AG04449 (cell line): ENCODE results near the gene CAMSAP1.

ENCODE experiments used
- CTCF ChIA-PET: fragments of 350-600 bp; formaldehyde crosslinking; extraction: SDS; loops from one replicate; lab custom pipeline; 2021; ENCODE audit warnings: antibody characterized with exemption; lab: Yijun Ruan, JAX
- POLR2A ChIA-PET: fragments of 400-600, 350-600 bp; formaldehyde crosslinking; extraction: SDS; loops from one replicate; lab custom pipeline; 2020; ENCODE audit warnings: antibody characterized with exemption, inconsistent platforms; lab: Yijun Ruan, JAX
- DNase-seq: peaks from one replicate; pipeline ENCODE4 v3.0.0-alpha.2; 2010; ENCODE audit warnings: low read depth, low spot score
- H3K4me3 ChIP-seq: 2 replicates; pipeline ENCODE4 v1.5.1; 2011; ENCODE audit warnings: low read depth, mild to moderate bottlenecking, control low read depth, low read length
- TF ChIP-seq, protein P1 (sequence below): IDR thresholded peaks from one replicate; pipeline ENCODE4 v1.5.1; 2011; ENCODE audit warnings: mild to moderate bottlenecking, moderate library complexity, low read length, control low read depth, inconsistent platforms; ENCODE audit not compliant: insufficient read depth; ENCODE audit errors: missing control alignments

Gene CAMSAP1

DNA sequence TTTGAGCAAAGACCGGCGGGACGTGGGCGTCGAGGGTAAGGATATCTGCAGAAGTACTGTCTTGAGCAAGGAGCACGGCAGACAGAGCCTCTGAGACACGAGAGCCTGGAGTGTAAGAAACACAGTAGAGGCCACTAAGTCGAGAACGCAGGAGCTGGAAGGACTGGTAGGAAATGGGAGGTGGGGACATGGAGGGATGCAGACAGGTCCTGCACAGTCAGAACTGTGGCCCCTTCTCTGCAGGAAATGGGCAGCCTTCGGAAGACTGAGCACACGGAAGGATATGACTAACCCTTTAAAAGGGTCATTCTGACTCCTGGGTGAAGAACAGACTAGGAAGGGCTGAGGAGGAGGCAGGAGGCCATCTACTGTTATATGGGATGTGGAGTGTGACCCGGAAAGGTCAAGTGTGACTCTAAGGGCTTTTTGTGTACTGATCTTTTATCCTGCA is 1.4 kb upstream of the CAMSAP1 start:
- no peak for DNase-seq
- ChIA-PET POLR2A (no interaction called here), CTCF (interaction anchor here (1.8 kb wide), 1 partner anchor 43 kb away, joined by 6 read pairs; no protein-coding TSS in a partner anchor)
- H3K4me3 ChIP-seq = peak overlapping the region; percentile 78
- TF ChIP-seq, protein P1, sequence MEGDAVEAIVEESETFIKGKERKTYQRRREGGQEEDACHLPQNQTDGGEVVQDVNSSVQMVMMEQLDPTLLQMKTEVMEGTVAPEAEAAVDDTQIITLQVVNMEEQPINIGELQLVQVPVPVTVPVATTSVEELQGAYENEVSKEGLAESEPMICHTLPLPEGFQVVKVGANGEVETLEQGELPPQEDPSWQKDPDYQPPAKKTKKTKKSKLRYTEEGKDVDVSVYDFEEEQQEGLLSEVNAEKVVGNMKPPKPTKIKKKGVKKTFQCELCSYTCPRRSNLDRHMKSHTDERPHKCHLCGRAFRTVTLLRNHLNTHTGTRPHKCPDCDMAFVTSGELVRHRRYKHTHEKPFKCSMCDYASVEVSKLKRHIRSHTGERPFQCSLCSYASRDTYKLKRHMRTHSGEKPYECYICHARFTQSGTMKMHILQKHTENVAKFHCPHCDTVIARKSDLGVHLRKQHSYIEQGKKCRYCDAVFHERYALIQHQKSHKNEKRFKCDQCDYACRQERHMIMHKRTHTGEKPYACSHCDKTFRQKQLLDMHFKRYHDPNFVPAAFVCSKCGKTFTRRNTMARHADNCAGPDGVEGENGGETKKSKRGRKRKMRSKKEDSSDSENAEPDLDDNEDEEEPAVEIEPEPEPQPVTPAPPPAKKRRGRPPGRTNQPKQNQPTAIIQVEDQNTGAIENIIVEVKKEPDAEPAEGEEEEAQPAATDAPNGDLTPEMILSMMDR = no peak

DNA sequence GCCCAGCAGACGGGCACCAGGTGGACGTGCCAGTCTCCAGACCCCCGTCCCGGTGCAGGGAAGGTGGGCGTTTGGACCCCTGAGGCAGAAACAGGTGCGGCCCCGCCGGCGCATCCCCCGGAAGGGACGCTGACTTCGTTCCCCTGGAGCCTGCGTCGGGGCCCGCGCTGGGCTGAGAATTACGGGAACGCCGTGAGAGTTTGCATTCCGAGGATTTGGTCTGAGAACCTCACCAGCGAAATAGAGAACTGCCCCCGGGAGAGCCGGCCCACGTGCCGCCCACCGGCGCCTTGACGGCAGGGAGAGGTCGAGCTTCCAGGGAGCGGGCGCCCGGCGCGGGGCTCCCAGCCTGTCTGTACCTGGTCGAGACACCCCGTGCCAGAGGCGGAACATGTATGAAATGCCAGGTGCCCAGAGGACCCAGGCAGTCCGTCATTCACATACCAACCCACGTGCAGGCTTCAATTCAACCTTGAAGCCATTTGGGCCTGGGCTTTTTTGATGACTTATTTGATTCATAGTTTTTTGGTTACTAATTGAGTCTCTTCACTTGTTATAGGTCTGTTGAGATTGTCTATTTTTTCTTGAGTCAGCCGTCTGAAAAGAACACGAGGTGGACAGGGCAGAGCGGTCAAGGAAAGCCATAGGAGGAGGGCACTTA is 877 bp upstream of the CAMSAP1 start:
- TF ChIP-seq, protein P1 = no peak
- ChIA-PET POLR2A (interaction anchor here (0.6 kb wide), 1 partner anchor 22 kb away, joined by 3 read pairs; no protein-coding TSS in a partner anchor), CTCF (no interaction called here)
- DNase-seq = no peak
- H3K4me3 ChIP-seq = peak overlapping the region; percentile 78

DNA sequence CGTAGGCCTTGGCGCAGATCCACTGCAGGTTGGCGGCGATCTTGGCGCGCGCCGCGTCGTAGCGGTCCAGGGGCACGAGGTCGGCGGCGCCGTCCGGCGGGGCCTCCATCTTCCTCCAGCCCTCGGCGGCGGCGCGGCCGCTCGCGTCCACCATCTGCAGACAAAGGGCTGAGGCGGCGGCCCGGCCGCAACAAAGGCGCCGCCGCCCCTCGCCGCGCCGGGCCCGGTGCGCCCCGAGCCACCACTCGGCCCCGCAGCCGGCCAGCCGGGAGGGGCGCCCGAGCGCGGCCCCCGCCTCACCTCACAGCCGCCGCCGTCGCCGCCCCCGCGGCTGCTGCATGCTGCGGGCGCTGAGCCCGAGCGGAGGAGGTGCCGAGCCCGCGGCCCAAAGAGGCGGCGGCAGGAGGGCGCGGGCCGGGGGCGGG is 328 bp downstream of the CAMSAP1 start:
- ChIA-PET POLR2A (interaction anchor here (0.5 kb wide), 1 partner anchor 42 kb away, joined by 3 read pairs; no protein-coding TSS in a partner anchor), CTCF (no interaction called here)
- peak overlapping the region; percentile 60 for H3K4me3 ChIP-seq
- TF ChIP-seq, protein P1 = no peak
- DNase-seq = no peak

DNA sequence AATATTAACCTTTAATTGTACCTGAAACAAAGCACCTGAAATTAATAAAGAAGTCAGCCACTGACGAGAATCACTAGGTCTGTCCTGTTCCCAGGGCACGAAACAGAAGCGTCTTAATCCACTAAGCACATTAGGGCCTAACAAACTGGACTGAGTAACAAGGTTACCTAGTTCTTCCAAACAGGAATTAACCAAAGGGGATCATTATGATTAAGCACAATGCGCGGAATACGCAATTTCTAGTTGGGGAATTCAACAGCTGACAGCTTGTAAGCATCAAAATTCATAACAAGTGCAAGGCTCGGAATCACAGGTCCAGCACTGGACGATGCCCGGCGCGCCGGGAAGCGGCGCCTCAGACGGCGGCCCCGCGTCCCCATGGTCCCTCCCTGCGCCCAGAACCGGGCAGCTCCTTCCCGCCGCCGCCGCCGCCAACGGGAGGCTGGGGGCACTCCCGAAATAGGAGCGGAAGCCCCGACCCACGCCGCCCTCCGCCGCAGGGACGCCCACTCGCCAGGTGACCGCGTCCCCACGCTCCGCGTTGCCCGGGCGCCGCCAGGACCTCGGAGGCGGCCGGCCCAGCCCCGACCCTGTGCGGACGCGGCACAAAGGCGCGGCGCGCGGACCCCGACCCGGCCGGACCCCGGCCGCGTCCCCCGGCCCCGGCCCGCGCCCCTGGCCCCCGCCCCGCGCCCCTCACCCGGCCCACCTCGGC is 898 bp downstream of the CAMSAP1 start:
- peak overlapping the region; percentile 60 for H3K4me3 ChIP-seq
- POLR2A ChIA-PET = no interaction called here
- CTCF ChIA-PET = no interaction called here
- DNase-seq = no peak
- TF ChIP-seq, protein P1 = no peak

DNA sequence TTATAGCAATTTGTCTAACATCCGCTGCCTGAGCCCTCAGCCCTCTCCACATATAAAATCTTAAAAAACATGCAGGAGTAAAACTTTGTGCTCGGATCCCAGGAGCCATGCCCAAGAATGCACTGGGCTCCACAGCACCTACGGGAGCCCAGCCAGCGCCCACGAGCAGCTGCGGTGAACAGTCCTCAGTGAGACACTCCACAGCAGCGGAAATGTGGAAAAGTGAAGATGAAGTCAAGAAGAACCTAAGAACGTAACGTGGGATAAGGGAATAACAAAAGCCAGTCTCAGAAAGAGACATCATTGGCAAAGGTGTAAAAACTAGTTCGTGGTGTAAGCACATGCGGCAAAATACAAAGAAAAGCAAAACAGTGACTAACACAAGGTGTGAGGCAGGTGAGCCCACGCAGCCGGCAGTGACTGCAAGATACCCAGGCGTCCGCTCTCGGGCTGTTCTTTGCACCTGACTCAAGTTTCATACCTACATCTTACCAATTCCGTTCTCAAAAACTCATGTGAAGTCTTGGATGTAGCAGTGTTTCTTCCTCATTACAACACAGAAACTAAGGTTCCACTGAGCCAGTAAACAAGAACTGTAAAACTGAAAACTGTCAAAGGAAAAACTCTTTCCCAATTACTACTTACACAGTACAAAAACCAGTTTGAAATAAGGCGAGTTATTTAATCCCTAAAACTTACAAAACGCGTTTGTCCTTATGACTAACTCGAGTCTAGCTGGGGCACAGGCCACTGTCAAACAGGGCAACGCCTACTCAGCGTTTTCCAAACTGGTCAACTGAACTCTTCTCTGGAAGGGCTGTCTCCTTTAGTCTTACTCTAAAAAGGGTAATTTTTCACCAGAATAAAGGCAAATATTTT is 1.7 kb downstream of the CAMSAP1 start:
- ChIA-PET POLR2A (no interaction called here), CTCF (interaction anchor here (0.6 to 1.5 kb wide), 2 partner anchors 16 to 55 kb away, joined by 3 read pairs; partner anchors contain the start of gene UBAC1)
- DNase-seq = no peak
- H3K4me3 ChIP-seq = peak overlapping the region; percentile 60
- TF ChIP-seq, protein P1 = no peak
